KBM-7 (cell line): ENCODE results near the gene SH3BP4.
A peak's percentile ranks its signal among the peaks of the same experiment; 100 is the strongest.

Experiments
- DNase-seq: peaks from one replicate; pipeline ENCODE4 v3.0.0-alpha.2; 2015
- in situ Hi-C: fragments of 300-500 bp; cut with MboI; formaldehyde crosslinking; loops from 2 replicates; pipeline ENCODE4 v1.14.3; 2020; ENCODE audit warnings: low sequenced_read_pairs, low pct_unique_long_range_greater_than_20kb, mixed read lengths

The SH3BP4 gene

GRCh38 chr2:234939576-234939975 lies 12.2 kb upstream of the SH3BP4 start:
- in situ Hi-C loops: no loop called here
- no peak for DNase-seq

DNA sequence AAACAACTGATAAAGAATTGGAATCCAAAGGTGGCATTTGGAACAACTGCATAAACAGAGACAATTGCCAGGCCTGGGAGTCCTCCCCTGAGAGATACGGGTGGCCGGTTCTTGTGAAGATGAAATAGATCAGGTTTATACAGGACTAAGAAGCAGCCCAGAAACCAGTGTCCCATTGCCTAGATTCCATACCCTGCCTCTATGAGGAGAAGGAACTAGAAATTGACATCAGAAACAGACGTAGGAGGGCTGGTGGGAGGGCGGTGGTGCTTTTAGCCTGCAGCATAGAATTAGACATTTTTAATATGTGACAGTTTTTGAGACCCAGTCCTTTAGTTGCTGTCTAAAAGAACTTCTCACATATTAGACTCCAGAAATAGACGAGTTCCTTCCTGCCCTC lies 11.8 kb upstream of the SH3BP4 start:
- no peak for DNase-seq
- in situ Hi-C loops: no loop called here

DNA sequence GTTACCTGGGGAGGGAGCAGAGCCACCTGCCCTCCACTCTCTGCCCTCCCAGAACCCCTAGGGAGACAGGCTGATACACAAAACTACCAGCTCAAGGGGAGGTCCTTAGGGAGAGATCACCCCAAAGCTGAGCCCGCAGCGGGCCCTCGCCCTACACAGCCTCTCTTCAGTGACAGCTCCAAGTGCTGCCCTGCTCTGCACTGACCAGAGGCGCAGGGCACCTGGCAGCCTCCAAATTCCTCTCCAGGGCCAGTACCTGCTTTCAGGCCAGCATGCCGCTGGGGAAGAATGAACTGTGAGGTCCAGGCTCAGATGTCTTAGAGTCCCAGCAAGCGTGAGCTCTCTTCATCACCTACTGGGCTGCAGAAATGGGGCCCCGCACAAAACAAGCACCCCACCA lies 11.3 kb upstream of the SH3BP4 start:
- in situ Hi-C loops: no loop called here

DNA sequence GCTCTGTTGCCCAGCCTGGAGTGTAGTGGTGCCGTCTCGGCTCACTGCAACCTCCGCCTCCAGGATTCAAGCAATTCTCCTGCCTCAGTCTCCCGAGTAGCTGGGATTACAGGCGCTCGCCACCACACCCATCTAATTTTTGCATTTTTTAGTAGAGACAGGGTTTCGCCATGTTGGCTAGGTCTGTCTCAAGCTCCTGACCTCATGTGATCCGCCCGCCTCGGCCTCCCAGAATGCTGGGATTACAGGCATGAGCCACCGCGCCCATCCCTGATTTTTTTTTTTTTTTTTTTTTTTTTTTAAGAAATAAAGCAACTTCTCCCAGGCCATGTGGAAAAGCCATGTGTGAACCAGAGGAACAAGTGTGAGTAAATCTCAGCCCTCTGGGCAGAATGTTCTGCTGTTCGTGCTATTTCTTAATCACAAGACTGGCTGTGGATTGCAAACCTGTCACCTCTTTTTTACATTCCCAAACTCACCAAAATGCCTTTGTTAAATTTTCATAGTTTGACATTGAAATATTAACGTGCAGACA lies 6.4 kb upstream of the SH3BP4 start:
- in situ Hi-C loops: no loop called here
- DNase-seq: no peak

More for the DNA sequence above, 11.3 kb upstream of the SH3BP4 start:
- no peak for DNase-seq

DNA sequence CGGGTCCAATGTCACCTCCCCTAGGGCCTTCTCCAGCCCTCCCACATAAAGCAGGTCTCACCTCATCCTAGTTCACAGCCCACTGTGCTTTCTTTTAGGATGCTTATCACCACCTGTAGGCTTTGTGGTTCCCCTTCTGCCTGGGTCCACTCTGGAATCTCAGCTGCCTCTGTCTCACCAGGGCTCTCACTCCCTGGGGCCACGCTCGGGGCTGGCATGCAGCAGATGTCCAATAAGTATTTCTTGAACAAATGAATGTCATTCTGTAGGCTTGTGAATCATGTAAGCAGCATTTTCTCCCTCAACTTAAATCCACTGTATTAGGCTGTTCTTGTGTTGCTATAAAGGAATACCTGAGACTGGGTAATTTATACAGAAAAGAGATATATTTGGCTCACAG lies 4.3 kb upstream of the SH3BP4 start:
- DNase-seq: no peak
- in situ Hi-C loops: no loop called here

GRCh38 chr2:234949762-234950434 lies 1.9 kb upstream of the SH3BP4 start:
- DNase-seq: no peak
- in situ Hi-C loops: no loop called here

DNA sequence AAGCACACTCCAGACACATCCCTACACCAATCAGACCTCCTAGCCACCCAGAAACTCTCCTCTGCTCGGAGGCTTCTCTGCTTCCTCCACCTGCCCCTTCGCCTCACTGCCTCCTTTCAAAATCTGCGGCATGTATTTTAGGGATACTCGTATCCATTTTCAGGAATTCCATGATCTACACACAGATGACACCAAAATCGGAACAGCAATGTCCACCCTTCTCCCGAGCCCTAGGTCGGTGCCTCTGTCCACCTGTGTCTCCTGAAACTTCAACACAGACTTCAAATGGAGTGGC lies 1.4 kb upstream of the SH3BP4 start:
- no peak for DNase-seq
- in situ Hi-C loops: no loop called here

- in situ Hi-C loops: no loop called here
- DNase-seq: no peak
These were observed 820 bp upstream of the SH3BP4 start for GRCh38 chr2:234950730-234951663.

DNA sequence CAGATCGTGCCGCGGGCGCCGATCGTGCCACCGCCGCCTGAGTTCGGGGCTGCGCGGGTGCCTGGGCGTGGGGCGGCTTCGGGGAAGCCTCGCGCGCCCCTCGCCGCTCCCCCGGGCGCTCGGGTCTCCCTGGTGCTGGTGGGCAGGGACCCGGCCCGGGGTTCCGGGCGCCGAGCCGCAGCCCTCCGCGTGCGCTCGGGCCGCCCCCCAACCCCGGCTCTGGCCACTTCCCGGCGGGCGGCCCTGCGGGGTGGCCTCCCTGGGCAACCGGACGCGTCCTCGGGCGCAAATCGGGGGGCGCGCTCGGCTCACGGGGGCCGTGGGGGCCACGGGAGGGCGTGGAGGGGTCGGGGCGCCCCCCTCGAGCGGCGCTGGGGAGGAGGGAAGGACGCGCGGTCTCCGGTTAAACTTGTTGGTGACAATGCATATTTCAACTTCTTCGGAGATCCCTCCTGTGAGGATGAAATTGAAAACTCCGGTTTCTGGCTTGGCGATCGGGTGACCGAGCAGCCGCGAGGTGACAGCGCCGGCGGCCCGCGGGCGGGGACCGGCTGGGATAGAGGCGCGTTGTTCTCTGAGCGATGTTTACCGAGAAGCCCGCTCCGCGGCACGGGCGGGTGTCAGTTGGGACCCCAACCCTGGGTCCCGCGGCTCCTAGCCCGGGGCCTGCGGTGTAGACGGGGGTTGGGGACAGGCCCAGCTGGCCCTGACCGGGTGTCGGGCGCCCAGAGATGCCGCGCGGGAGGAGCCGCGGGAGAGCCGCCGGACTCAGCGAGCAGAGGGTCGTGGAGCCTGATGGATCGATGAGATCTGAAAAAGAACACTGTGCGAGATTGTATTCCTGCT lies 676 bp downstream of the SH3BP4 start:
- DNase-seq: peak; percentile 23
- in situ Hi-C loops: no loop called here

DNA sequence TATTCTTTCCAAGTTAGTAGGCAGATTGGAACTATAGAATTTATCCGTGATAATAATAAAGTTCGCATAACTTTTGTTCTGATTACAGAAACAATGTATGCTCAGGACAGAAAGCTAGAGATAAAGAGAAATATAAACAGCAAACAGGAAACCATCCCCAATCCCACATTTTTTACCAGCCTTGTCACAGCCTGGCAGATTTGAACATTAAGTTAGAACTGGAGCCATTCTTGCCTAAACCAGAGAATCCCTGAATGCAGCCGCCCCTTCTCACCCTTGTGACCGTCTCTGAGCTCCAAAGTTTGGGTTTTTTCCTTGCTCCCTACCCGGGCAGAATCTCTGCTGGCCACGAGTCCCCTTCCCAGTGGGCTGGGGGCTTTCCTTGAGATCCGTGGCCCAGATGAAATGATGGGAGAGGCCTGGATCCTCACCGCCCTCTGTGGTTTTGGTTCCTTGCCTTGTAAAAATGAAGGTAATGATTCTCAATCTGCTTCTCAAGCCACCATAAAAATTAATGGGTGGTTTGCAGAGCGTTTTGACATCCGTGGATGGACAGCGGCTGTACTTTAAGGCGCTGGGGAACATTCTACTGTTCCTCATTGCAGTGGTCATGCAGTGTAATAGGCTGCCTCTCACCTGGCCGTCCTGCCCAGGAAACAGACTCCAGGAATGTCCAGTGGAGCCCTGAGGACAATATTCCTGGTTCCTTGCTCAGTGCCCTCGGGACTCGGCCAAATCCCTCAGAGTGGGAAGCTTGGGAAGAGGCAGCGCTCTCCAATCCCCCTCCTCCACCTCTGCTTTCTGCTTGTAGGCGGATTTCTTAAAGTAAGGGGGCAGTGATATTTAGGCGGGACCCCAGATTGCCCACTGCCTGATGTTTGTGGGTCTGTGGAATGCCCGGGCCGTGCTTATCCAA lies 1.6 kb downstream of the SH3BP4 start:
- in situ Hi-C loops: no loop called here

DNA sequence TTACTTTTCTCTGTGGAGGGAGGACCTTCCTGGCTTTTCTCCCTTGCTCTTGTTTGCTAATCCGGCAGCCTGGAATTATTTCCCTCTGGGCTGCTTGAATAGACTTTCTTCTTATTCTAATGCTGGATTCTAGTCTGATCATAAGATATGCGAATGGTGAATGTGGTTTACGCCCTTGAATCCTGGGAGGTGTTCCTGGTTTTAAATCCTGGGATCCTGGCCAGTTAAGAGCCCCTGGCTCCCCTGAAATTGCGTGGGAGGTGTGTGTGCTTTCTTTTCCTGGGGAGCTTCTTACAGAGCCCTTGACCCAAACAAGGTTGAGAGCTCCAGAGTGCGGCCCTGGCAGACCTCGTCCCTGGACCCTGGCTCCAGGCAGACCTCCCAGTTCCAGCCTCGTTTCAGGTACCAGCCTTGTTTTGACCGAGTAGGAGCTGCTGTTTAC lies 2.8 kb downstream of the SH3BP4 start:
- no peak for DNase-seq
- in situ Hi-C loops: no loop called here

More for the DNA sequence above, 1.6 kb downstream of the SH3BP4 start:
- no peak for DNase-seq

GRCh38 chr2:234955091-234955591 lies 3.3 kb downstream of the SH3BP4 start:
- in situ Hi-C loops: no loop called here
- DNase-seq: no peak

- in situ Hi-C loops: no loop called here
- DNase-seq: no peak
These were observed 4.2 kb downstream of the SH3BP4 start for GRCh38 chr2:234955971-234956509.

GRCh38 chr2:234957834-234958135 lies 6.0 kb downstream of the SH3BP4 start:
- no peak for DNase-seq
- in situ Hi-C loops: no loop called here

GRCh38 chr2:234958311-234958710 lies 6.5 kb downstream of the SH3BP4 start:
- no peak for DNase-seq
- in situ Hi-C loops: no loop called here

- DNase-seq: no peak
- in situ Hi-C loops: no loop called here
These were observed 7.1 kb downstream of the SH3BP4 start for GRCh38 chr2:234958746-234959395.

GRCh38 chr2:234960175-234961088 lies 8.6 kb downstream of the SH3BP4 start:
- in situ Hi-C loops: no loop called here
- peak; percentile 78 for DNase-seq
